Activated T-cell treated with anti-CD3 and anti-CD28 coated beads for 24 hours (primary cell): Measurements from ENCODE around the gene ZBTB37.
"Not testable (repeated sequence)": the region's sequence is repeated elsewhere in the genome, so short reads cannot be mapped to it uniquely, and the experiment has no call there.

Source experiments
- DNase-seq: peaks from one replicate; pipeline ENCODE4 v3.0.0-alpha.2; 2020; ENCODE audit warnings: low read depth

The ZBTB37 gene, protein sequence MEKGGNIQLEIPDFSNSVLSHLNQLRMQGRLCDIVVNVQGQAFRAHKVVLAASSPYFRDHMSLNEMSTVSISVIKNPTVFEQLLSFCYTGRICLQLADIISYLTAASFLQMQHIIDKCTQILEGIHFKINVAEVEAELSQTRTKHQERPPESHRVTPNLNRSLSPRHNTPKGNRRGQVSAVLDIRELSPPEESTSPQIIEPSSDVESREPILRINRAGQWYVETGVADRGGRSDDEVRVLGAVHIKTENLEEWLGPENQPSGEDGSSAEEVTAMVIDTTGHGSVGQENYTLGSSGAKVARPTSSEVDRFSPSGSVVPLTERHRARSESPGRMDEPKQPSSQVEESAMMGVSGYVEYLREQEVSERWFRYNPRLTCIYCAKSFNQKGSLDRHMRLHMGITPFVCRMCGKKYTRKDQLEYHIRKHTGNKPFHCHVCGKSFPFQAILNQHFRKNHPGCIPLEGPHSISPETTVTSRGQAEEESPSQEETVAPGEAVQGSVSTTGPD

DNA sequence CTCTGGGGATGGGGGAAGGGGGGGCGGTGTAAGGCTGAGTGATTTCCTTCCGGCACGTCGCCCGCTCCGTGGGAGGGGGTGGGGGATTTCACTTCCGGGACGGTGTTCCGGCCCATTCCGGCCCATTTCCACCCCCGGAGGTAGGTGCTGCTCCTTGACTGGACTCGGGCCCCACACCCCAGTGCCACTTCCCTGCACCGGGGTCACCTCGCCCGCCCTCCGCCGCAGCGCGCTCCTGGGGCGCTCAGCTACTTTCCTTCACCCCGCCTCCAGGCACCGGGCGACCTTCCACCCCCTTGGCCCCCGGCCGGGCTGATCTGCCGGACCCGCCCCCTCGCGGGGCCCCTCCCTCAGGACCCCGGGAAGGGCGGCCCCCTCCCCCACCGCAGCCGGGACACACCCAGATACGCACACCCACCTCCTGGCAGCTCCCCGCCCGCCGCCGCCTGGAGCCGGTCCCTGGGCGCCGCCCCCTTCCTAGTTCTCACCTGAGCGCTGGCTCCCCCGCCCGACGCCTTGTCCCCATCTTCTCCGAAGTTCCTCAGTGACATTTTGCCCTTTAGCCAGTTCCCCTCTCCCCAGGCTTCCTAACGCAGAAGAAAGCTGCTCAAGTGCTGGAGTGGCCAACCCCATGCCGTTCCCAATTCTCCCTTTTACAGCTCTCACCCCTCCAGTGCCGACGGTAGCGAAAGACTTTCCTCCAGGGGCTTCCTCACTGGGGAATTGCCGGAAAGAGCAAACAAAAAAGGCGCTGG, at the start of gene ZBTB37:
Gene ZBTB37 (plus strand): TSS at position 115 of the 755 bp plus-strand sequence. CDS start 1,846 bp downstream, outside the sequence.
- peak; percentile 90 for DNase-seq

DNA sequence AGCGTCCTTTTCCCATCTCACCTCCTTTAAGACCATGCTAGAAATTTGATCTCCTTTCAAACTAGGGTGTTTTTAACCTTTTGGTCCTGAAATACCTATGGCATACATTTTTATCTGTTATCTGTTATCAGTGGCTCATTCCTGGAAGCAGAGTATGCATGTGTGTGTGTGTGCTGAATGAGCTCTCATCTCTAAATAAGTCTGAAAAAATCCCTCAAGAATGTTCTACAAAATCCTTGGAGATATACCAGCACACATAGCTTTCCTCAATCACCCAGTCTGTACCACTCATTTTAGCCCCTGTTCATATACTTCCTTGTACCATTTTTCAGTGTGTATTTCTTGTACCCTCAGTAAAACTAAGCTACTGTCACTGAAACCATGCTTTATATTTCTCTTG, 49.7 kb upstream of the ZBTB37 start:
- no peak for DNase-seq

DNA sequence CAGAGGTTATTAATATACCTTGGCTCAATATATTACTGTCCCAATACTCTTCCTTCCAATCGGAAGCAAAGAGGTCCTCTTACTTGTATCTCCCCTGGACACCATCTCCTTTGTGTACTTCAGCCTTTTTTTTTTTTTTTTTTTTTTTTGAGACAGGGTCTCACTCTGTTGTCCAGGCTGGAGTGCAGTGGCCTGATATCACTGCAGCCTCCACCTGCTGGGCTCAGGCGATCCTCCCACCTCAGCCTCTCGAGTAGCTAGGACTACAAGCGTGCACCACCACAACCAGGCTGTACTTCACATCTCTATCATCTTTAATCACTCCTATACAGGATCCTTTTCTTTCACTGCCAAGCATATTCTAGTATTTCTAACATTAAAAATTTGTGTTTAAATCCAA, 46.5 kb upstream of the ZBTB37 start:
- no peak for DNase-seq

DNA sequence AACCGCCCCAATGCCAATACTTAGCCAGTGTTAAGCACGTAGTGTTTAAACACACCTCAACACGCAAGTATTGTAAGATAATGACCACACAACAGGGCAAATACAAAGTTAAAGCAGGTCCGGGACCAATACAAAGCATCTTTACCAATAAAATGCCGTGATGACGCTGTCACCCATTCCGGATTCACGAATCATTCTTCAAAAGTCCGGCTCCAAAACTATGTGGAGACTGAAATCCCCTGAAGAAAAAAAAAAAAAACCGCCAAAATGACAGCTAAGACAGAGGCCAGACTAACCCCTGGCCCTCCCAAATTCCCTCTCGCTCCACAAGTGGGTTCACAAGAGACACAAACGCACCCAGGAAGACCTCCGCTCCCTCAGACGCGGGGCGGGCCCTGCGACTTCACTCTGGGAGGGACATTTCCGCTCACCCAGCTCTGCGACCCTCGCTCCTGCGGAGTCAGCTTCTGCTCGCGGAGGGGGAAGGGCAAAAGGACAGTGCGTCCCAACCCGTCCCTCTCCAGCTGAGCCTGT, 44.3 kb upstream of the ZBTB37 start:
- no peak for DNase-seq

DNA sequence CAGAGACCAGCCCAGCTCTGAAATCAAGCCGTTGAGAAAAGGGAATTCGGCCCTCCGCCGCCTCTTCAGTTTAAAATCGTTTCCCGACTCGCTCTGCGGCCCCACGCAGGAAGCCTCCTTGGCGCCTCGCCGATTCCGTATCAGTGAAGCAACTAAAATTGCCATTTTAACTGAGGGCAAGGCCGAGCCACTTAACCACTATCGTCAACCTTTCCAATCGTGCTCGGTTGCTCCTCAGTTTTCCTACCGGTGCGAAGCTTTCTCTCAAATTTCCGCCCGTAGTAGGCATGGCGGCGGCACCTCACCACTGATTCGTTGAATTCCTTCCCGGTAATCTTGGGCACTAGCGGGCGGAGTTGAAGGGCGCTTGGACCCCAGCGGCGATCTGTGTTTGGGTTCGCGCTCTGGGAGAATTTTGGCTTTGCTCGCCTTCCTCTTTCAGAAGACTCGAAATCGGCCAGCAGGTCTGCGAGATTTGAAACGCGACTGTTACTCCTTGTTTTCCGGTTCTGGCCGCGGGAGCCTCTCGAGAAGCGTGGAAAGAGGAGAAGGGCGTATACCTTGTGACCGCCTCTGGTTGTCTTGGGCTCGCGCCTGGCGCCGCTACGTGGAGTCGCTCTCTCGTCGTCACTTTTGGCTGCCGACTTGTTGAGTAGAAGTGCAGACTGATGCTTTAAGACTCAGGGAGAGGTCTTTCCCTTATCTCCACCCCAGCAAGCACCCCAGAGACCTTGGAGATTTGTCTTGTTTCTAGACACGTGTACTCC, 43.7 kb upstream of the ZBTB37 start, which contains the start of the genes CENPL and DARS2:
Gene CENPL (minus strand): TSS at position 569 of the 767 bp plus-strand sequence. CDS start 13,584 bp downstream, outside the sequence.
Gene DARS2 (plus strand): TSS at position 359 of the 767 bp plus-strand sequence. CDS start 557 bp downstream, outside the sequence.
- DNase-seq = peak; percentile 86

DNA sequence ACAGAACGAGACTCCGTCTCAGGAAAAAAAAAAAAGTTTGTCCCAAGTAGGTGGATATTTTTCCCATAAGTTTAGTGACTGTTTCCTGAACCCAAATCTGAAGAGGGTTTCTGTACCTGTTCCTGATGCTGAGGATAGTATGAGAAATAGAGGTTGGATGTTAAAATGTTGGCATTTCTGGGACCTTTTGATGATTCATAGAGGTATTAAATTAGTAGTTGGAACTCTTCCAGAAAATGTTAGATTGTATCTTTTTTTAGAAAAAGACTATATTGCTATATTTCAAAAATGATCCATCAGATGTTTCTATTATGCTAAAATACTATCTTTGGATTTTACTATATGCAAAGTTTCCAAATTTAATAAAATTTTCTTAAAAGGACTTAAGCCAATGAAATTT, 40.6 kb upstream of the ZBTB37 start:
- no peak for DNase-seq

DNA sequence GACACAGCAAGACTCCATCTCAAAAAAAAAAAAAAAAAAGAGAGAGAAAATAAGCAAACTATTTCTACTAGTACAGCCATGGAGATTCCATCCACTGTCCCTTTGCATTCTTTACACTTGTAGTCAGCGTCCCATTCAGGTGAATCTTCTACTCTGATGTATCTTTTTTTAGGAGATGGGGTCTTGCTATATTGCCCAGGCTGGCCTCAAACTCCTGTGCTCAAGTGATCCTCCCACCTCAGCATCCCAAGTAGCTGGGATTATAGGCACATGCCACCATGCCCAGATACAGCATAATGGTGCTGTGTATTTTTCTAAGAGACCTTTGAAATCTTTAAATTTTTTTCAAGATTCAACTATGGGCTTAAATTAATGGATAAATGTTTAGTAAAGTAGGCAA, 35.4 kb upstream of the ZBTB37 start:
- no peak for DNase-seq

DNA sequence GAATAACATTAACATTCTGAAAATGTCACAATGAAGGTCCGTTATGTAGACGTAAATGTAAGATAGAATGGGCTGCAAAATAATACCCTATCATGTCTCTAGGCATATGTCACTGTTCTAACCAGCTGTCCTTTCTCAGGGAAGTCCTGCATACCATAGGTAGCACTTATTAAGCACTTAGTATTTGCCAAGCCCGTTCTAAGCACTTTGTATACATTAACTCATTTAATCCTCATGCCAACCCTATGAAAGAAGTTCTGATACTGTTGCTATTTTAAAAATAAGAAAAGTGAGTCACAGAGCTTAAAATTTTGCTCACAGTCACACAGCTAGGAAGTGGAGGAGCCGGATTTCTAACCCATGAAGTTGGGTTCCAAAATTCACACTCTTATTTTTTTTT, 16.1 kb upstream of the ZBTB37 start:
- DNase-seq = no peak

DNA sequence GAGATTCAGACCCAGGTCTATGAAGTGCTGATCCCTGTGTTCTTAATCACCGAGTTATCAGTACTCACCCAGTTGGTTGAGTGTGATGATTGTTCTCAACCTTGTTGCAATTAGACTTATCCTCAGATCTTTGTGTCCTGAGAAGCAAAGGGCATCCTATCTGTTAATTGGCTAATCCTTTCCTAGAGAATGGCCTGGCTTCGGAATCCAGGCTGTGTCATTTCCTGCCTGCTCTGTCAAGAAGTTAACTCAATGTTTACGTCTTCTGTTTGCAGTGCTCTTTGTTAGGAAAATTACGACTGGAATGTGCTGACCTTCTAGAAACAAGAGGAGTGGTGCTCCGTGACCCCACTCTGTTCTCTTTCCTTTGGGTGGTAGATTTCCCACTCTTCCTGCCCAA, 15.1 kb upstream of the ZBTB37 start:
- no peak for DNase-seq

DNA sequence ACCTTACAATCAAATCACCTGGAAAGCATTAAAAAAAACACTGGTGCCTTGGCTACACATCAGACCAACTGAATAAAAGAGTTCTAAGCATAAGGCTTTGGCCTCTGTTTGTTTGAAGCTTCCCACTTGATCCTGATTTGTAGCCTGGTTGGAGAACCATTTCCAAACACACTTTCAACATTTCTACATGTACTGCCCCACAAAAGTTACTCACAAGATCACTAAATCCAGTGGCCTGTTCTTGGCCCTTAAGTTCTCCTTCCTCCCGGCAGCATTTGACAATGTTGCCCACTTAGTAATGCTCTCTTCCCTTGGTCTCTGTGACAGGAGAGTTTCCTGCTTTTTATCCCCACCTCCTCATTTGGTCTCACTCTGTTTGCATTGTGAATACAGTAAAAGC, 12.2 kb upstream of the ZBTB37 start:
- DNase-seq = no peak

DNA sequence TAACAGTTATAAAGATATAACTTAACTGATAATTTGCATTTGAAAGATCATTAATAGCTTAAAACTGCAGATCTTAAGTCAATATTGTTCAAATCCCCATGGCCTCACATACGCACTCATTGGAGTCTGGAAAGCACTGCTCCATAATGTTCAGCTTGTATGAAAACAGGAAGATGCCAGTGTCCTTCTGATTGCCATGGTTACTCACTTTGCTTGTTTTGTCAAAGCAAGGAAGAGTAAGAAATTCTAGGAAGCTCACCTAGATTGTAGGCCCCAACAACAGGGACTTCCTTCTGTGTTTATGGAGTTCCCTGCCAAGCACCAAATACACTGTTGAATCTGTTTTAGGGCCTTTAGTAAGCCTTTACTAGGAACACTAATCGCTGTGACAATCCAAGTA, 11.3 kb upstream of the ZBTB37 start:
- no peak for DNase-seq

DNA sequence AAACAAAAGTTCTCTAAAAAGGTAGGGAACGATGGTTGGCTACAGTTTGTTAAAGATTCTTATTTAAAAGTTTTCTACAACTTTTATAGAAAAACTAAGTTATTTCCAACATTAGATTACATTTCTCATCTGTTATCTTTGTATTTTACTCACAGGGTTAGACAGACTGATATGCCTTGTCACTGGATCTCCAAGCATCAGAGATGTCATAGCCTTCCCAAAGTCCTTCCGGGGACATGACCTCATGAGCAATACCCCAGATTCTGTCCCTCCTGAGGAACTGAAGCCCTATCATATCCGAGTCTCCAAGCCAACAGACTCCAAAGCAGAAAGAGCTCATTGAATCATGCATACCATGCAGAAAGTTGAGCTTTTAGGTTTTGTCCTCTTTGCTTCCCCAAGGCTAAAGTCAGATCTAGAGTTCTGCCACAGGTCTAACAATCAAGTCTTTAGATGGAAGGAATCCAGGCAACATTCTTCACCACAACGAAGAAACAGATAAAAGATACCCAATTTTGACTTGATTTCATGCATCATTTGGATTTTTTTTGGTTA, 10.7 kb upstream of the ZBTB37 start:
- no peak for DNase-seq

DNA sequence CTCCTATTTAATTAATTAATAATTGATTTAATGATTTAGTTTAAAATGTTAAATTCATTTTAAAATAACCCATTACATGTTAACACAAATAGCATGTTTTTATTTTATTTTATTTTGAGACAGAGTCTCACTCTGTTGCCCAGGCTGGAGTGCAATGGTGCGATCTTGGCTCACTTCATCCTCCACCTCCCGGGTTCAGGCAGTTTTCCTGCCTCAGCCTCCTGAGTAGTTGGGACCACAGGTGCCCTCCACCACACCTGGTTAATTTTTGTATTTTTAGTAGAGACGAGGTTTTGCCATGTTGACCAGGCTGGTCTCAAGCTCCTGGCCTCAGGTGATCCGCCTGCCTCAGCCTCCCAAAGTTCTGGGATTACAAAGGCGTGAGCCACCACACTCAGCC, 8.6 kb upstream of the ZBTB37 start:
- not testable (repeated sequence) for DNase-seq

DNA sequence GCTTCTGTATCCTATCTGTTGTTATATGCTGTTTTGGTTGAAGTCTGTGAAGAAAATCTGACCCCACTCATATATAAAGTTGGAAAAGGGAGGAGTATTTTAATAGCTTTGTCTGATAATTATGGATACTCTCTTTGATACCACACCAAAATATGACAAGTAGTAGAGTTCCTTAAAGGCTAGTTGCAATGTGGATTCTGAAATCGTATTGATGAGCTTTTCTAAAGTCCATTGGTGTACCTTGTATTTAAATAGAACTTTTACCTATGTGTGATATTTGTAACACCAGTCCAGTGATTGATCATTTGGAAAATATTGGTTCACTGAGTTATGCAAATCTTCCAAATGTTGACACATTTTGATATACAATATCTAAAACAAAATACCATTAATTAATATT, 8.1 kb upstream of the ZBTB37 start:
- no peak for DNase-seq

DNA sequence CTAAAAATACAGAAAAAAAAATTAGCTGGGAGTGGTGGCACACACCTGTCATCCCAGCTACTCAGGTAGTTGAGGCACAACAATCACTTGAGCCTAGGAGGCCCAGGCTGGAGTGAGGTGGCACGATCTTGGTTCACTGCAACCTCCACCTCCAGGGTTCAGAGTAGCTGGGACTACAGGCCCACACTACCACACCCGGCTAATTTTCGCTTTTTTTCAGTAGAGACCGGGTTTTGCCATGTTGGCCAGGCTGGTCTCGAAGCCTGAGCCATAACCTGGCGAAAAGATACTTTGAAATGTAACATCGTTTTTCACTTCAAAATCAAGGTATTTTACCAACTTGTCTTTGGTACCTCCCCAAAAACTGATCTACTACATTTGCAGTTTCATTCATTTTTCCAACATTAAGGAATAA, 6.4 kb upstream of the ZBTB37 start:
- no peak for DNase-seq

DNA sequence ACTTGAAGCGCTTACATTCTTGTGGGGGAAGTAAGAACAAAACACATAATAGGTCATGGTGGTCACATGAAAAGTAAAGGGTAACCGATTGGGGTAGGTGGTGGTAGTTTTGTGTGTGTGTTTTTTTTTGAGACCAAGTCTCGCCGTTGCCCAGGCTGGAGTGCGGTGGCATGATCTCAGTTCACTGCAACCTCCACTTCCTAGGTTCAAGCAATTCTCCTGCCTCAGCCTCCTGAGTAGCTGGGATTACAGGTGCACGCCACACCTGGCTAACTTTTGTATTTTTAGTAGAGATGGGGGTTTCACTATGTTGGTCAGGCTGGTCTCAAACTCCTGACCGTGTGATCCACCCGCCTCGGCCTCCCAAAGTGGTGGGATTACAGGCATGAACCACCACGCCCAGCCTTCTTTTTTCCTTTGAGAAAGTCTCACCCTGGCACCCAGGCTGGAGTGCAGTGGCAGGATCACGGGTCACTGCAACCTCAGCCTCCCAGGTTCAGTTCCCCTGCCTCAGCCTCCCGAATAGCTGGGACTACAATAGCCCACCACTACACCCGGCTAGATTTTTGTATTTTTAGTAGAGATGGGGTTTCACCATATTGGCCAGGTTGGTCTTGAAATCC, 5.9 kb upstream of the ZBTB37 start:
- peak; percentile 27 for DNase-seq

DNA sequence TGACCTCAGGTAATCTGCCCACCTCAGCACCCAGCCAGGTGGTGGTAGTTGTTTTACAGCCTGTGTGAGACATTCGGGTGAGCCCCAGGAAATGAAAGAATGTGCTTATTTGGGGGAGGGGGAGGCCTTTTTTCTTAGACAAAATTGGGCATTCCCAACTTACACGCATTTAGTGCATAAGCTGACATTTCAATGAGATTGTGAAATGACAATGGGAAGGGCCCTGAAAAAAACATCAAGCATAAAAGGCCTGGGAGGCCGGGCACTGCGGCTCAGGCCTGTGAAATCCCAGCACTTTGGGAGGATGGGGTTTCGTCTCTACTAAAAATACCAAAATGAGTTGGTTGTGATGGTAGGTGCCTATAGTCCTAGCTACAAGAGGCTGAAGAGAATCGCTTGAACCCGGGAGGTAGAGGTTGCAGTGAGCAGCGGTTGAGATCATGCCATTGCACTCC, 5.4 kb upstream of the ZBTB37 start:
- no peak for DNase-seq

DNA sequence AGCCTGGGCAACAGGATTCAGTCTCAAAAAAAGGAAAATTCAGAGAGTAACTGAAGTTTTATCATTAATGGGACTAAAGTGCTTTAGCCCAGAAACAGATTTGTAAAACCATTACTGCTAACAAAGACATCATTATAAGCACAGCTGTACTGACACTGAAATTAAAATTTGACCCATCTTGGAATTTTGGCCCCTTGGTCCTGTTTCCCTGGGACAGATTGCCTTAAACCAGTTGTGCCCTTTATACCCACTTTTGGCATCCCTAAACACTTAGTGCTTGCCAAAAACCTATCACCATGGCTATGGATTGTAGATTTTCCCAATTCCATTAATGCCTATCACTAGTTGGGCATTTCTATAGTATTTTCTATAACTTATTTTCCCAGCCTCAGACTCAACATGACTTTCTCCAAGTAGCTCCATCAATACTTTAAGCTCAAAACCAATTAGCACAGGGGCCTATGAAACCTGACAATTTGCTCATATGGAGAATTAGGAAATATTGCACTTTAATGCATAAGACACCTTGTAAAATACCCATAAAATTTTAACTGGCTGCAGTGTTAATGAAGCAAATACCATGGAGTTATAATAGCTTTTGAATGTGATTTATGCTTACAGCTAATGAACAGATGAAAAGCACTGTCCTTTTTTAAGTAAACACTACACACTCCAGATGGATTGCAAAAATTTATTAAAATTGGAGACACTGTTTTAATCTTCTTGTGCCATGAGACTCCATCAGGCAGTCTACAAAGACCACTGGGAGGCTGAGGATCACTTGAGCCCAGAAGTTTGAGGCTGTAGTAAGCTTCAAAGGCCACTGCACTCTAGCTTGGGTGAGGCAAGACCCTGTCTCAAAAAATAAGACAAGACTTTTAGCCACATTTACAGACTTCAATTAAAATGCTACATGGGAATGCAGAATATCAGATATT, 4.7 kb upstream of the ZBTB37 start:
- no peak for DNase-seq

DNA sequence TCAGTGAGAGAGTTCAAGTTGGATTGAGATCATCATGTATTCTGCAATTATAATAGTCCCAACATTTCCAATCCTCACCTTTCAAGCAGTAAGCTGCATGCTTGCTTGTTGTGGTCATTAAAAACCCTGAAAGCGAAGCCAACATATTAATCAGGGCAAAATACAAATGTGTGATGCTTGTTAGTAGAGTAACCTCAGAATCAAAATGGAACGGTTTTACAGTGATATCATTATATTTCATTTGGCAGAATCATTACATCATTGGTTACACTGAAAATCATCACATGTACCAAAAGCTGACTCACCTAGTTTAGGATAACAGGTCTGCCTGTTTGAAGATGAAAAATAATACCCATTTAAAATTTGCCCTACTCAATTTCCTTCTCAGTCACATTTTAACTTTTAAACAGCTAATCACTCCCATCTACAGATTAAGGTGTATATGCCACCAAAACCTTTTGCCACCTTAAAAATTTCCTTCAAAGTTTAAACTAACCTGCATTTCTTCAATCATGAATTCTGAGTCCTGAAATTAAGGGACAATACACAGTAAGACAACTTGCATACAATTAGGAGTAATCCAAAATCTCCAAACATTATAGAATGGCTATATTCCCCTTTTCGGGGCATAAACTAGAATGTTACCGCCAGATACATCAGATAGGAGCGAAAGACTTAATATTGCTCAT, 3.9 kb upstream of the ZBTB37 start:
- no peak for DNase-seq
